SJCRH30 (cell line): ENCODE data around the gene AKT2. TPM values are rescaled to one million over a fixed set of nuclear protein-coding genes. Genes with fewer than 3 reads are reported as not detected.
"Not testable (repeated sequence)": the region's sequence is repeated elsewhere in the genome, so short reads cannot be mapped to it uniquely, and the experiment has no call there.

ENCODE experiments used
- DNase-seq, 2 experiments: peaks; one replicate each; pipeline ENCODE4 v3.0.0-alpha.2; 2015 to 2020
- H3K27ac ChIP-seq: fragments of 250-450 bp; sonication (Bioruptor Pico); 2 replicates; pipeline ENCODE4 v1.5.1; 2020; ENCODE audit warnings: mild to moderate bottlenecking, moderate library complexity
- H3K27me3 ChIP-seq: fragments of 250-450 bp; sonication (Bioruptor Pico); 2 replicates; pipeline ENCODE4 v1.5.1; 2020; ENCODE audit warnings: mild to moderate bottlenecking, moderate library complexity
- H3K36me3 ChIP-seq: fragments of 250-450 bp; sonication (Bioruptor Pico); 2 replicates; pipeline ENCODE4 v1.5.1; 2020; ENCODE audit warnings: mild to moderate bottlenecking, moderate library complexity
- H3K4me1 ChIP-seq: fragments of 250-450 bp; sonication (Bioruptor Pico); 2 replicates; pipeline ENCODE4 v1.5.1; 2020; ENCODE audit warnings: mild to moderate bottlenecking, moderate library complexity
- H3K4me3 ChIP-seq: fragments of 250-450 bp; sonication (Bioruptor Pico); 2 replicates; pipeline ENCODE4 v1.5.1; 2020; ENCODE audit warnings: mild to moderate bottlenecking, moderate library complexity
- H3K9me3 ChIP-seq: fragments of 250-450 bp; sonication (Bioruptor Pico); replicated peaks from 2 replicates; pipeline ENCODE4 v1.5.1; 2020; ENCODE audit warnings: mild to moderate bottlenecking, moderate library complexity
- total RNA-seq: library from RNA; depleted of rRNA; stranded (reverse); fragments of >200 nt; shearing (Covaris generic); gene quantifications from 2 replicates; pipeline ENCODE4 v1.2.3, GENCODE V29; 2014

Gene AKT2
- total RNA-seq, 1 experiment from 2014 or later: 138 TPM

GRCh38 chr19:40221858-40222619 lies 63.1 kb downstream of the AKT2 start:
- H3K27ac ChIP-seq: no peak overlapping the region
- H3K27me3 ChIP-seq: peaks cover 7% of the 10 kb centered on the region; the same call in 1 of the 2 replicates
- DNase-seq: peak; percentile 86 to 98
- H3K36me3 ChIP-seq: no peaks in the 10 kb centered on the region
- no peak overlapping the region for H3K4me3 ChIP-seq
- 0 out of 2 replicates have a peak, but pooled peaks cover 2% of the 10 kb centered on the region for H3K4me1 ChIP-seq
- no peaks in the 10 kb centered on the region for H3K9me3 ChIP-seq

GRCh38 chr19:40220674-40221073 lies 64.5 kb downstream of the AKT2 start:
- peaks cover 12% of the 10 kb centered on the region; the same call in 1 of the 2 replicates for H3K4me1 ChIP-seq
- H3K4me3 ChIP-seq: no peak overlapping the region
- no peaks in the 10 kb centered on the region for H3K36me3 ChIP-seq
- H3K9me3 ChIP-seq: no peaks in the 10 kb centered on the region
- peaks cover 3% of the 10 kb centered on the region; the same call in 1 of the 2 replicates for H3K27me3 ChIP-seq
- no peak for DNase-seq
- H3K27ac ChIP-seq: no peak overlapping the region

GRCh38 chr19:40219721-40220276 lies 65.3 kb downstream of the AKT2 start:
- Histone ChIP-seq H3K4me1 (peaks cover 13% of the 10 kb centered on the region; the same call in 1 of the 2 replicates), H3K9me3 (no peaks in the 10 kb centered on the region), H3K4me3 (peak overlapping the region; percentile 35), H3K36me3 (no peaks in the 10 kb centered on the region), H3K27me3 (peaks cover 3% of the 10 kb centered on the region; the same call in 1 of the 2 replicates), H3K27ac (no peak overlapping the region)
- DNase-seq: peak; percentile 42 to 57

GRCh38 chr19:40219029-40219428 lies 66.1 kb downstream of the AKT2 start:
- not testable (repeated sequence) for H3K27me3 ChIP-seq, DNase-seq, H3K27ac ChIP-seq, H3K9me3 ChIP-seq, H3K4me3 ChIP-seq, H3K36me3 ChIP-seq
- peaks cover 13% of the 10 kb centered on the region; the same call in 1 of the 2 replicates for H3K4me1 ChIP-seq

DNA sequence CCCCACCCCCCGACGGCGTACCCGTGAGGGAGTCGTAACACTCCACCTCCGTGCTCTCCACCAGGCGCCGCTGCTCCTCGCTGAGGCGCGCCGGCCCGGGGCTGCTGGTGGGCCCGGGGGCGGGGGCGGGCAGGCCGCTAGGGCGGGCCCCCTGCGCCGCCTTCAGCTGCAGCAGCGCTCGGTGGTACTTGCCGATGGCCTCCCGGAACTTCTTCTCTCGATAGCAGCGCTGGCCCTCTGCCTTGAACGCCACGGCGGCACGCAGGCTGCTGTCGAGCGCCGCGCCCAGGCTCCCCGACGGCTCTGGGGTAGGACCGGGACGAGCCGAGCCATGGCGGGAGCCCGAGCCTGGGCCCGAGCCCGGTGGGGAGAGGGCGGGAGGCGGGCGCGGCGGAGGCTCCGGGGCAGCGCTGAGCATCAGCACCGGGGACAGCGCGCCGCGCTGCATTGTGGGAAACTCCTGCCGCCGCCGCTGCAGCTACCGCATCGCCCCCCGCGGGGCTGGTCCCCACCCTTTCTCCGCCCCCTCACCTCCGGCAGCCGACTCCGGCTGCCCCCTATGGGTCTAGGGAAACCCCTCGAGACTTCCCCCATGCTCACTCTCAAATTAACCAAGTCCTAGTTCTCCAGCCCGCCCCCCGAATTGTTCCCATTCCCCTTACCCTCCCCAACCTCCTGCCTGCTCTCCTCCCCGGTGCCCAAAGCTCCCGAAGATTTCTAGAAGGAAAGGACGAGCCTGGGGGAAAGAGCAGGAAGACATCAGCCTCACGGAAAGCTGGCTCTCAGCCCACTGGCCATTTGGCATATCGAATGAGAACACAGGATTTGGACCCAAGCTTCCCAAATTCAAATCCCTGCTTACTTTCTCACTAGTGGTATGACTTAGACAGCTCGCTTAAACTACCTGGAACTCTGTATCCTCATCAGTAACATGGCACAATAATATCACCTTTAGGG lies 66.9 kb downstream of the AKT2 start, which contains the start of gene TTC9B:
TTC9B (minus strand) TSS at position 451 of the 957 bp plus-strand sequence; CDS start at position 448, 3 bp downstream.
- no peaks in the 10 kb centered on the region for H3K36me3 ChIP-seq
- no peak within 1 kb of the TSS for H3K27ac ChIP-seq
- H3K27me3 ChIP-seq: peaks cover 3% of the 10 kb centered on the region; the same call in 1 of the 2 replicates
- DNase-seq: no peak
- H3K4me1 ChIP-seq: peaks cover 13% of the 10 kb centered on the region; the same call in 1 of the 2 replicates
- H3K9me3 ChIP-seq: no peaks in the 10 kb centered on the region
- H3K4me3 ChIP-seq: no peak within 1 kb of the TSS

GRCh38 chr19:40217027-40217810 lies 67.9 kb downstream of the AKT2 start:
- Histone ChIP-seq H3K9me3 (no peaks in the 10 kb centered on the region), H3K27ac (no peak overlapping the region), H3K27me3 (peaks cover 3% of the 10 kb centered on the region; the same call in 1 of the 2 replicates), H3K36me3 (no peaks in the 10 kb centered on the region), H3K4me3 (no peak overlapping the region), H3K4me1 (peaks cover 13% of the 10 kb centered on the region; the same call in 1 of the 2 replicates)
- DNase-seq: no peak

DNA sequence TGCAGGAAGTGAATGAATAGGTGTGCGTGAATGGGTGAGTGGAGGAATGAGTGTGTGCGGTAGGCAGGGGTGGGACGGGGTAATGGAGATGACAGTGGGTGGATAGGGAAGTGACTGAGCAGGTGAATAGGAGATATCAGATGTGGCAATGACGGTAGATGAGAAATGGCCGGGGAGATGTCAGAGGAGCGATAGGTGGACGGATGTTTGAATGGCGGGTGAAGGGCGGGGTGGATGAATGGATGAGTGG lies 68.4 kb downstream of the AKT2 start:
- Histone ChIP-seq H3K4me1 (peaks cover 13% of the 10 kb centered on the region; the same call in 1 of the 2 replicates), H3K4me3 (no peak overlapping the region), H3K27me3 (peaks cover 3% of the 10 kb centered on the region; the same call in 1 of the 2 replicates), H3K27ac (no peak overlapping the region), H3K36me3 (no peaks in the 10 kb centered on the region), H3K9me3 (no peaks in the 10 kb centered on the region)
- no peak for DNase-seq

DNA sequence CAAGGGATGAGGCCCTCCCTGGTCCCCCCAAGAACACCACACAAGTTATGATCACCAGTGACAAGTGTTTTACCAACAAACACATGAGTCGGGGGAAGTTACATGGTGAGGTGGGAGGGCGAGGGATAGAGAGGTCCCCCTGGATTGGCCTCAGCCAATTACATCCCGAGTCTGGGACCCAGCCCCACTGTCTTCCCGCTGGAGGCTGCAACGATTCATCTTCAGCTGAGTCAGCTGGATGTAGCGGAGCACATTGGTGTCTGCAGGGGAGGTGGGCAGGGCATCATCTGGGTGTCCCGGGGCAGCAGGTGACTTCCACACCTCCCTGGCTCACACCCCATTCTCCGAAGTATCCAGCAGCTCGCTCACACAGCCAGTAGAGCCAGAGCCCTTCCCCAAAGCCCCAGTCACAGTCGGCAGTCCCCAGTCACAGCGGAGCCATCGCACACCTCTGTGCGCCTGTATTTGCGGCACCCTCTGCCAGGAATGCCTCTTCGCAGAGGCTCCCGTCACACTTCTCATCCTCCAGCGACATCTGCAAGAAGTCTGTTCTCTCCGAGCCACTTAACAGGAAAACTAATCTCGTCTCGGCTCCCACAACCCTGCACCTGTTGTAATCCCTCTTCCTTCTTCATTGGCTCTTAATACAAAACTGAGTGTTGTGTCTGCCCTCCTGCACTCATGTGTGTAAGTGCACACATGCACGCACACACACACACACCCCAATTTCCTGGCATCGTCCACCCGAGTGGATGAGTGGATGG lies 69.0 kb downstream of the AKT2 start:
- Histone ChIP-seq H3K36me3 (no peaks in the 10 kb centered on the region), H3K4me3 (no peak overlapping the region), H3K9me3 (no peaks in the 10 kb centered on the region), H3K4me1 (peaks cover 13% of the 10 kb centered on the region; the same call in 1 of the 2 replicates), H3K27ac (no peak overlapping the region), H3K27me3 (peaks cover 3% of the 10 kb centered on the region; the same call in 1 of the 2 replicates)
- DNase-seq: peak; percentile 74 to 87

DNA sequence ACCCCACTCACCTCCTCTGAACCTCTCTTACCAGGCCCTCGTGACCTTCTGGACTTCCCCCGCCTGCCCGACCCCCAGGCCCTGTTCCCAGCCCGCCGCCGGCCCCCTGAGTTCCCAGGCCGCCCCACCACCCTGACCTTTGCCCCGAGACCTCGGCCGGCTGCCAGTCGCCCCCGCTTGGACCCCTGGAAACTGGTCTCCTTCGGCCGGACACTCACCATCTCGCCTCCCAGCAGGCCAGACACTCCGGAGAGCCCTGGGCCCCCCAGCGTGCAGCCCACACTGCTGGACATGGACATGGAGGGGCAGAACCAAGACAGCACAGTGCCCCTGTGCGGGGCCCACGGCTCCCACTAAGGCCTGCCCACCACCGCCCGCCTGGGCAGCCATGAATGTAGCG lies 70.2 kb downstream of the AKT2 start:
- DNase-seq: no peak
- Histone ChIP-seq H3K27ac (no peak overlapping the region), H3K4me1 (peaks cover 13% of the 10 kb centered on the region; the same call in 1 of the 2 replicates), H3K4me3 (no peak overlapping the region), H3K9me3 (no peaks in the 10 kb centered on the region), H3K36me3 (no peaks in the 10 kb centered on the region), H3K27me3 (peaks cover 3% of the 10 kb centered on the region; the same call in 1 of the 2 replicates)

DNA sequence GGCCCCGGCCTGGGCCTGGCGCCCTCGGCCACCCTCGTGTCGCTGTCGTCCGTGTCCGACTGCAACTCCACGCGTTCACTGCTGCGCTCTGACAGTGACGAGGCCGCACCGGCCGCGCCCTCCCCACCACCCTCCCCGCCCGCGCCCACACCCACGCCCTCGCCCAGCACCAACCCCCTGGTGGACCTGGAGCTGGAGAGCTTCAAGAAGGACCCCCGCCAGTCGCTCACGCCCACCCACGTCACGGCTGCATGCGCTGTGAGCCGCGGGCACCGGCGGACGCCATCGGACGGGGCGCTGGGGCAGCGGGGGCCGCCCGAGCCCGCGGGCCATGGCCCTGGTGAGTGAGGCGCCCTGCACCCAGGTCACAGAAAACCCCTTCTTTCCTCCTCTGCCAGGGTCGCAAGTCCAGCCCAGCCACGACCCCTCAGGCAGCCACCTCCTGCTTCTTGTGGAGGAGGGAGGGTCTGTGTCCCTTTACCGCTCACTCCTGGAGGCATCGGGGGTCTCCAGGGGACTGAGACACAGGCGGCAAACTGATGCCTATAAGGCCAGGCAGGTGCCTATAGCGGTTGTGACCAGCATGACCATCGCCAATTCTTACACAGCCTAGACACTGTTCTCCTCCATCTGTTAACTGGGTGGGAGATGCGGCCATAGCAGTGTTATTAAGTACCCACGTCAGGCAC lies 71.1 kb downstream of the AKT2 start:
- H3K4me1 ChIP-seq: peaks cover 11% of the 10 kb centered on the region; the same call in 1 of the 2 replicates
- H3K27ac ChIP-seq: no peak overlapping the region
- peaks cover 3% of the 10 kb centered on the region; the same call in 1 of the 2 replicates for H3K27me3 ChIP-seq
- no peaks in the 10 kb centered on the region for H3K36me3 ChIP-seq
- H3K9me3 ChIP-seq: no peaks in the 10 kb centered on the region
- H3K4me3 ChIP-seq: no peak overlapping the region
- DNase-seq: no peak

GRCh38 chr19:40213251-40213829 lies 71.8 kb downstream of the AKT2 start:
- H3K36me3 ChIP-seq: no peaks in the 10 kb centered on the region
- H3K4me1 ChIP-seq: peaks cover 11% of the 10 kb centered on the region; the same call in 1 of the 2 replicates
- H3K27me3 ChIP-seq: no peaks in the 10 kb centered on the region
- no peak for DNase-seq
- H3K4me3 ChIP-seq: no peak overlapping the region
- no peaks in the 10 kb centered on the region for H3K9me3 ChIP-seq
- H3K27ac ChIP-seq: no peak overlapping the region

- Histone ChIP-seq H3K4me1 (peaks cover 3% of the 10 kb centered on the region; the same call in 1 of the 2 replicates), H3K27me3 (no peaks in the 10 kb centered on the region), H3K36me3 (no peaks in the 10 kb centered on the region), H3K4me3 (no peak overlapping the region), H3K9me3 (no peaks in the 10 kb centered on the region), H3K27ac (no peak overlapping the region)
- no peak for DNase-seq
Observed at GRCh38 chr19:40210889-40211288, 74.3 kb downstream of the AKT2 start.
